Non-pigmented ciliary epithelial cell (primary cell): ENCODE data around the gene PDYN.
A peak's percentile ranks its signal among the peaks of the same experiment; 100 is the strongest.
"Not testable (repeated sequence)": the region's sequence is repeated elsewhere in the genome, so short reads cannot be mapped to it uniquely, and the experiment has no call there.

Experiments used
- DNase-seq: peaks from one replicate; pipeline ENCODE4 v3.0.0-alpha.2; 2010; ENCODE audit warnings: low read depth

The PDYN gene

DNA sequence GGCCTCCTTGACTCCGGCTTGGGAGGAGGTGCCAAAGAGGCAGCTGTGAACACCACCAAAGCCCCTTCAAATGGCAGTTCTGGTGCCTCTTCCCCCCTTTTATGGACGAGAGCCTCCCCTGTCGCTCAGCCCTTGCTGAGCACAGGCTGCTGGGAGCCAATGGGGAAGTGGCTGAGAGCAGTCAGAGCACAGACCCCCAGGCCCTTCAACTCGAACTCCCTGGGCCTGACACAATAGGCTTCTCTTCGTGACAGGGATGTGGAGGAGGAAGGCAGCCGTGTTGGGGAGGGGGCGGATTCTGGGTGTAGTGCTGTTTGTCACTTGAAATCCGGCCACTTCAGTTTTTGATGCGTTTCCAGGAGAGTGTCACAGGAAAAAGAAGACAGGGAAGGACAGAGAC is at the start of gene PDYN:
TSS of gene PDYN (minus strand) at position 73 of the 400 bp plus-strand sequence. CDS start 10,974 bp downstream, outside the sequence.
- no peak for DNase-seq

- peak; percentile 6 for DNase-seq
These were observed 48.5 kb upstream of the PDYN start for GRCh38 chr20:2042400-2042799.

GRCh38 chr20:2038161-2038560 is 44.3 kb upstream of the PDYN start:
- no peak for DNase-seq

GRCh38 chr20:2037296-2037914 is 43.5 kb upstream of the PDYN start:
- no peak for DNase-seq

GRCh38 chr20:2036357-2036756 is 42.5 kb upstream of the PDYN start:
- not testable (repeated sequence) for DNase-seq

- DNase-seq = no peak
These were observed 38.3 kb upstream of the PDYN start for GRCh38 chr20:2032168-2032567.

DNA sequence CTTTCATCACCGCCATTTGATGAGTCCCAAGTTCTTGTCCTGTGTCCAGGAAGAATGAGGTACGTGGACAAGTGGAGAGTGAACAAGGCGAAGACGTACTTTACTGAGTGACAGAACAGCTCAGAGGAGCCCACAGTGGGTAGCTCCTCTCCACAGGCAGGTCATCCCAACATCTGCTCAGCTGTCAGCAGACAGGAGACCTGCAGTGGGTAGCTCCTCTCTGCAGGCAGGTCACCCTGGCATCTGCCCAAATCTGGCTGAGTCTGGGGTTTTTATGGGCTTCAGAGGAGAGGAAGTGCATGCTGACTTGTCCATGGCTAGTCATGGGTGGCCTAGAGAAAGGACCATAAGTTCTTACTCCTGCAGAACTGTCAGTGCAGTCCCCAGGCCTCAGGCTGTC is 32.7 kb upstream of the PDYN start:
- no peak for DNase-seq

GRCh38 chr20:2026004-2026403 is 32.1 kb upstream of the PDYN start:
- no peak for DNase-seq

GRCh38 chr20:2023151-2023550 is 29.3 kb upstream of the PDYN start:
- no peak for DNase-seq

GRCh38 chr20:2022163-2022562 is 28.3 kb upstream of the PDYN start:
- DNase-seq = no peak

GRCh38 chr20:2010533-2010932 is 16.7 kb upstream of the PDYN start:
- no peak for DNase-seq

- DNase-seq = no peak
These were observed 12.8 kb upstream of the PDYN start for GRCh38 chr20:2006452-2007361.

DNA sequence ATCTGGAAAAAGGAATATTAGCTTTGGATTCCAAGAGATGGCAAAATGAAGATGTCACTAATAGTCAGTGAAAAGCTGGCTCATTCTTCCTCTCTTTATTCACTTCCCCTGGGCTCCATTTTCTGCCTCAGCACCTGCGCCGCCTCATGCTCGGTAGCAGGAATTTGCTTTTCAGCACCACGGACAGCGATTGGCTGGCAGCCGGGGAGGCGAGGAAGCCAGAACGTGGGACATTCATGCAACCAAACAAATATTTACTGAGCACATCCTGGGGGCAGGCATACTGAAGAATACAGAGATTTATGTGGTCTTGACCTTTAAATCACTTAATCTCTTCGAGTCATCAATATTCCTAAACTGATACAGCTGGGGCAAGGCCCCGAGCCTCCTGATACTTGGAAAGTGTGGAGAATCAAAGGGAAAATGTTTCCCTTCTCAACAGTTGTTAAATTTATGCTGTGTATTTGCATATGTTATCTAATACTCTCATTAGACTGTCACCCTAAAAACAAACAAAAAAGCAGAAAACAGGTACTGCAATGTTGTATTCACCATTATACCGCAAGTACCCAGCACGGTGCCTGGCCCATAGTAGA is 12.1 kb upstream of the PDYN start:
- DNase-seq = peak; percentile 23

GRCh38 chr20:2005359-2005758 is 11.5 kb upstream of the PDYN start:
- DNase-seq = no peak

DNA sequence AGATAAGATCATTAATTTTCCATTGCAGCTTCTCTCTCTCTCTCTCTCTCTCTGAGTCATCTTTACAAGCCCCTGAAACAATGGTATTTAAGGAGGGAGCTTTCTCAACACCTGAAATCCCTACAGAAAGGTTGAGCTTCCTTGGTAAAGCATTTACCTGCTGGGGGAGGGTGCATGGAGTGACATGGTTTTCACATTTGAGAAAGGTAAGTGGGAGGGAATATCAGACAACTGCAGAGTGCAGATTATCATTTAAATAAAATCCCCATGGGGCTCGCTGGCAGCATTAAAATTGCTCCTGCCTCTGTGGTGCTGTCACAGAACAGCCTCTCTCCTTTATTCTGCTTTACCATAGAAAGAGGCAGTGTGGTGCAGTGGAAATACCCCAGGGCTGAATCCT is 10.3 kb upstream of the PDYN start:
- DNase-seq = no peak

DNA sequence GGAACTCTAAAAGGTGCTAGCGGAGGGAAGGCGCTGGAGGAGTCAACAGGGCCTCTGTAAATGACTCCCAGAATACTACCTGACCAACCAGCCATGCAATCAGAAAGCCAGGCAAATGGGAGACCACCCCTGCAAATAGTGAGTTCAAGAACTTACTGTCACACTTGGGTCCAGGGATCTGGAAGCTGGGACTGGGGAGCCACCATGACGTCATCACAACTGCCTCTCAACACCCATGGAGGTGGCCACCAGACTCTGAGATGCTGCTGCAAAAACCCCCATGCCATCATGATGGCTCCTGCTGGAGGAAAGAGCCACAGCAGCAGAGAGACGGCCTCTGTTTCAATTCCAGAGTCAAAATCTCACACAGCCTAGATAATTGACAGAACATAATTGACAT is 8.5 kb upstream of the PDYN start:
- DNase-seq = no peak

GRCh38 chr20:2001119-2001518 is 7.3 kb upstream of the PDYN start:
- no peak for DNase-seq

GRCh38 chr20:2000285-2000684 is 6.4 kb upstream of the PDYN start:
- no peak for DNase-seq

DNA sequence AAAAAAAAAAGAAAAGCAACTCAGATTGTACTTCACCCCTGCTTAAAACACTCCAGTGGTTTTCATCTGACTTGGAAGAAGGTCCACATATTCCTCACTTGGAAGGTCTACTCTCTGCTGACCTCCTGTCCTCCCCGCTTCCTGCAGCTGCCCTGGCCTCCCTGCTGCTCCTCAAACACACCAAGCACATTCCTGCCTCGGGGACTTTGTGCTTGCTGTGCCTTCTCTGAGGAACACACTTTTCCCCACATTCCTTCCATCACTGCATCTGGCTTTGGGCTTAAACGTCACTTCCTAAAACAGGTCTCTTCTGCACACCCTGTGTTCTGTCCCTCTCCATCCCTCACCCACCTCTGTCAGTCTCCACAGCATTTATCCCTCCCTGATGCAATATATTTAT is 4.9 kb upstream of the PDYN start:
- DNase-seq = no peak

DNA sequence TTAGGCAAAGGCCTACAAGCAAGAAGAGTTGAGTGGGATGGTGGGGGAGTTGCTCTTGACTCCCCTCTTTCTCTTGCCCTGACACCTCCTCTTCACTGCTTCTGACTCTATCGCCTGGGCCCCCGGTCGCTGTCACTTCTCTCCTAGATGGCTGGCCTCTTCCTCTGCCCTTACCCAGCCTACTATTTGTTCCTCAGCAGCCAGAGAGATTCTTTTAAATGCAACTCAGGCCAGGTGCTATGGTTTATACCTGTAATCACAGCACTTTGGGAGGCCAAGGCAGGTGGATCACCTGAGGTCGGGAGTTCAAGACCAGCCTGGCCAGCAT is 4.3 kb upstream of the PDYN start:
- no peak for DNase-seq

DNA sequence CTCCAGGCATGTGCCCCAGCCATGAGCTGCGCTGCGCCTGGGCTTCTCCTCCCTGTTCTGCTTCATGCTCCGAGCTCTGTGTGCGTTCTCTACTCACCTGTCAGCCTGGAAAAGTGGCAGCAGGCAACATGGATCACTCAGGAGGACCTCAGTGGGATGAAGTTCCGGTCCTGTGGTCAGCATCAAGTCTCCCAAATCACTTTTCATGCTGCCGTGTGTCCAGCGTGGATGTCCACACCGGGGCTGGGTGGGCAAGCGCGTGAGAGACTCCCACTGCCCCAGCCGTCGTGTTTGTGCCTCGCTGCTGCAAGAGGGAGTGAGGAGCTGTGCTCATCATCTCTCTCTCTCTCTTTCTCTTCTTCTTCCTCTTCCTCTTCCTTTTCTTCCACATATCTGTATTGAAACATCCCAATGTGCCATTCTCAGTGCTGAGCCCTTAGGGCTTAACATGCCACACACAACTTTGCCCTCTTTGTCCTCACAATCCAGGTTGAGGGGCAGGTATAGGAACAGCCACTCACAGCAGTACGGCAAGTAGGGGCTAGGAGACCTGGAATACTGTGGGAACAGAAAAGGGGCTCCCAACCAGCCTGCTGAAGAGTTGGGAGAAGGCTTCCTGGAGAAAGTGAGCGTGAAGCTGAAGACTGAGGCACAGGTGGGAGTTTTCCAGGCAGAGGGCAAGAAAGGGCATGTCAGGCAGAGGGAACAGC is 3.8 kb upstream of the PDYN start:
- DNase-seq = no peak

DNA sequence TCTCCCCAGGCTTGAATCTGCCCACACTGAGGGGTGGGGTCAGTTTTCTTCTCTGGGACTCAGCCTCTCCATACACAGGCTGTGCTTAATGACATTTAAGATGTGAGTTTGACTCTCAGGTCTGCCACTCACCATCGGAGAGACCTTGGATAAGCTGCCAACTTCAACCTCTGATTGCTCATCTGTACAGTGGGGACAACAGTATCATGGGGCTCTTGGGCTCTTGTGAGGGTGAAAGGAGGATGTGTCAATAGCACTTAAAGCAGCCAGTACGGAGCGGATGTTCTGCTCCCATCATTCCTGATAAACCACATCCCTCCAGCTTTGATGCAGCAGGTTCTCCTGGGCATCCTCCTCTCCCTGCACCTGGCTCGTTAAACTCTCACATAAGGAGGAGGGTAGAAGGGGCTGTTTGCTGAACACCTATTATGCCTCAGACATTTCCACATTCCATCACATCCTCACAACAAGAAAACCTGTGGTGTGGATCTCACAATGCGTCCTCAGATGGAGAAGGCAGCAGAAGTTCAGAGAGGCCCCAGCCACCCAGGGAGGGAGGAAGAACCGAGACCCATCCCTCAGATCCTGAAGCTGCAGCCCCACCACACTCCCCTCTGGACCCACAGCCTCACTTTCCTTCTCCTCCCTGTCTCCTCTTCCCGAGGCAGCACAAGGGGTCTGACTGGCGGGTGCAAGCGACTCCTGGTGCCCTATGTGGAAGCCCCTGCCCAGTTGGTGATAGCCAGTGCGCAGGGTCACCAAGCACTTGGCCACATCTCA is 1.9 kb upstream of the PDYN start:
- no peak for DNase-seq
